GM19099 (cell line): Measurements from ENCODE around the gene MUSK.

Source experiments
- POLR2A ChIP-seq: IDR thresholded peaks from 3 replicates; pipeline ENCODE4 v1.6.1; 2011; ENCODE audit warnings: low read depth; ENCODE audit not compliant: insufficient read length; ENCODE audit errors: extremely low read depth

Gene MUSK

GRCh38 chr9:110659891-110660541 lies 8.6 kb upstream of the MUSK start:
- no peak for TF ChIP-seq POLR2A

GRCh38 chr9:110669433-110669832 lies 842 bp downstream of the MUSK start:
- no peak for TF ChIP-seq POLR2A

- TF ChIP-seq POLR2A: no peak
Measured at GRCh38 chr9:110671849-110672248, 3.3 kb downstream of the MUSK start.

DNA sequence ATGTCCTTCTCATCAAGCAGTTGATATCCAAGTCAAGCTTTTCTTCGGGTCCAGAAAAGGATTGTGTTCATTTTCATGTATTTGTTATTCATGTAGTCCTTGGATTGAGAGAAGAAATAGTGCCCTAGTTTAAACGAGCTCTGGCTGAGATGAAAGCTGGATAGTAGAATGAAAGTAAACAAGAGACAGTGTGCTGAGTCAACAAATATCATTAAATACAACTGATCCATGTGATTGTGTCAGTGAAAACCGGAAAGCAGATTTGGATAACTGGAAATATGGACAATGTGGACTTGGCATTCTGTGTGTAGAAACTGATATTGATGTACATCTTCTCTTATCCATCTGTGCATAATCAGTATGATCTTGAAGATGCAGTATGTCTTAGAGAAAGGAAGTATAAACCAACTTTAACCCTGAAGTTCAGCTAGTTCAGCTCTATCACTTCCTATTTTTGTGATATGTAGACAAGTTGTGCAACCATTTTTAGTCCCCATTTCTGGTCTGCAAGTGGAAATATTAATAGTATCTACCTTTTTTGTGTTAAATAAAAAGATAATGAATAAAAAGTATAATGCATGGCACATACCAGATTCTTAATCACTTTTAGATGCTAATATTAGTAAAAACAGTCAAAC lies 4.4 kb downstream of the MUSK start:
- no peak for TF ChIP-seq POLR2A

DNA sequence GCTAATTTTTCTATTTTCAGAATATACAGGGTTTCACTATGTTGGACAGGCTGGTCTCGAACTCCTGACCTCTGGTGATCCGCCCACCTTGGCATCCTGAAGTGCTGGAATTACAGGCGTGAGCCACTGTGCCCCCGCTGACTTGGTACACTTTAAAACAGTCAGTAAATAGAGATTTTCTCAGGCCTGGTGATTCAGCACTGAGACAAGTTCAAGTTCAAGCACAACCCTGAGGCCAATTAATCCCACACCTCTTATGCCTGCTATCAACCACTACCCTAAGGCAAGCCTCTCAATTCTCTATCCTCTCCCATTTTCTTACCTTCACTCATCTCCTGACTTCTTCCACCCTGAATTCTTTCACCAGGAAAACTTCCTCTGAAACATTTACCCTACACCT lies 18.9 kb downstream of the MUSK start:
- TF ChIP-seq POLR2A: no peak

DNA sequence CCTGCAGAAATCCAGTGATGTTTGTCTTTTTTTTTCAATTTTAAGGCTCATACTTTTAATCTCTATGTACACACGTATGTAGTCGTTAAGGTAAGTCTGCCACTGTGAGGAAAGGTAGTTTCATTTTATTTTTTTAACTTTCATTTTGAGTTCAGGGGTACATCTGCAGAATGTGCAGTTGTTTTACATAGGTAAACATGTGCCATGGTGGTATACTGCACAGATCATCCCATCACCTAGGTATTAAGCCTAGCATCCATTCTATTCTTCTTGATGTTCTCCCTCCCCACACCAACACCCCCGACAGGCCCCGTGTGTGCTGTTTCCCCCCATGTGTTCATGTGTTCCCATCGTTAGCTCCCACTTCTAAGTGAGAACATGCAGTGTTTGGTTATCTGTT lies 19.7 kb downstream of the MUSK start:
- no peak for TF ChIP-seq POLR2A

- TF ChIP-seq POLR2A: no peak
Measured at GRCh38 chr9:110691002-110691549, 22.5 kb downstream of the MUSK start.

DNA sequence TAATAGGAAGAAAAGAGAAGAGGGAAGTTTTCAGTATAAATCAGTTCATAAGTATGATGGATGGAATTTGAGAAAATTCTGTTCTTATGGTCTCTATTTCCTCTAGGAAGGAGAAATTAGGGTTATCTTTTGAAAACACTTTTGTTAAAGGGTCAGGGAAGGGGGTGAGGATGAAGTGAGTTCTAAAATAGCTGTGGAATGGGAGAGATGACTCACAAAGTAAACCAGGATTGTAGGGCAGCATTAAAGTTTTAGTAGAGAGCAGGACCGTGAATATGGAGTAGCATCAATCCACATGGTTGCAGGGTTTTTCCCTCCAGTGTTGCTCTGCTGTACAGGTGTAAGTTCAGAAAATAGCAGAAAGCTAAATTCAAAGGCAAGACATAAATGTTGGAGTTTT lies 32.4 kb downstream of the MUSK start:
- TF ChIP-seq POLR2A: no peak

GRCh38 chr9:110703669-110704068 lies 35.1 kb downstream of the MUSK start:
- no peak for TF ChIP-seq POLR2A

- no peak for TF ChIP-seq POLR2A
Measured at GRCh38 chr9:110707419-110707818, 38.8 kb downstream of the MUSK start.

- no peak for TF ChIP-seq POLR2A
Measured at GRCh38 chr9:110710420-110710819, 41.8 kb downstream of the MUSK start.

GRCh38 chr9:110712955-110713354 lies 44.4 kb downstream of the MUSK start:
- TF ChIP-seq POLR2A: no peak

DNA sequence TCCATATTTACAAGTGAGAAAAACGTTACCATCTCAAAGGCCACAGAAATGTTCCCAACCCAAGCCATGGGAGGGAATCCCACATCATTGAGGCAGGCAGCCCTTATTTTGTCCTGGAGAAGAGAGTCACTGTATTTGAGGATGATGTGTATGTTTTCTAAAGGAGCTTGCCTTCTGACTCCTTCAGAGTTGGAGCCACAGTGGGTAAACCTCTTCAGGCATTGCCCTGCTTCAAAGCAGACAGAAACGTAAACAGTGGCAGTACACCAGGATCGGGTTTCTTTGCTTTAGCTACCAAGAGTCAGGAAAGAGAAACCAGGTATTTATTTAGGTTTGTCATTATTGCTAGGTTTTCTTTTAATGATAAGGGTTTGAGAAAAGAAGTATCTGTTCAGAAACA lies 45.7 kb downstream of the MUSK start:
- TF ChIP-seq POLR2A: no peak

GRCh38 chr9:110728058-110728457 lies 59.5 kb downstream of the MUSK start:
- no peak for TF ChIP-seq POLR2A

- TF ChIP-seq POLR2A: no peak
Measured at GRCh38 chr9:110729641-110730040, 61.0 kb downstream of the MUSK start.

DNA sequence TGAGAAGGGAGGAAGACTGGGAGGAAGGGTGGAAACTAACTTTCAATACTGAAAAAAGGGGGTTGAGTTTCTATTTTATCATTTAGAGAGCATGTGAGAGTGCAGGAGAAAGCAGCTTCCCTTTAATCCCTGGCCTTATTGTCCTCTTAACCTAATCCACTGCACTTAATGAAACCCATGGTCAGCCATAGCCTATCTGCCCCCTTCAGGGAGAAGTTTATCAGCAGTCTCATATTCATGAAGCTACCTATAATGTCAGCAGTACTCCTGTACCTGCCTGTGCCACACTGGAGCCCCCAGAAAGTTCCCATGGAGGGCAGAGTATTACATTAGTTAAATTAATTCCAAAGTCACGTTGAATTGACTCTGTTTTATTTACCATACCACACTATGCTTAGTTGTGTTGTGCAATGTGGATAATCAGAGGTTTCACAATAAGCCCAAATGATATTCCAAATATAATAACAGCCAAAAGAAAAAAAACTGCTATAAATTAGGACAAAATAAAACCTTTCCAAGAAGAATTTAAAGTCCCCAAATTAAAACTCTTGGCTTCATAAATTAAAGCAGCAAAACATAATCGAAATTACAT lies 62.9 kb downstream of the MUSK start:
- no peak for TF ChIP-seq POLR2A

GRCh38 chr9:110738982-110739381 lies 70.4 kb downstream of the MUSK start:
- no peak for TF ChIP-seq POLR2A

DNA sequence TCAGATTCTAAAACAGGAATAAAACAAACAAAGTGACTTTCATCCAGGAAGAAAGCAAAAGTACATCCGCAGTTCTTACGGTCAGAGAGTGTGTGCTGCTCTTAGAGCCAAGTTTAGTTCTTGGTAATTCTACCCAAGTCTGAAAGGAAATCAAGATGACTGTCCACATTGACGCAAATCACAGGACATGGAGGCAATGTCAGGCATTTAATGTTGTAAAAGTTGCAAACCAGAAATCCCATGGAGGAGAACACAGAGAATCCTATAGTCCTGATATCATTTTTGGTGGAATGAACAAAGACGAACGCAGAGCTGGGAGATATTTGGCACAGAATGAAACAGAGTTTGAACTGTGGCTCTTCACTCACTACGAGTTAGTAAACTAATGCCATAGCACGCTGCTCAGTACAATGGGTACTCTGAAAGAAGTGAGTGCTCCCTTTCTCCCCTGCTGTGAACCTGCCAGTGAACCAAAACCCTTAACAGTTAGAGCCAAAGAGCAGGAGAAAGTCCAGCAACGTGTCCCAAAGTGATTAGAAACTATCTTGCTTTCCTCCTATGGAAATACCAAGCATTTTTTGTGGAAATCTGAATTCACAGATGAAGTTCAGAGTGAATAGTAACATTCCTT lies 74.3 kb downstream of the MUSK start:
- TF ChIP-seq POLR2A: no peak
